Transverse colon (tissue), 4 donors: ENCODE results near the gene KRT84. TPM values are rescaled to one million over a fixed set of nuclear protein-coding genes. Genes with fewer than 3 reads are reported as not detected.

Source experiments
- DNase-seq: peaks from one replicate; pipeline ENCODE4 v3.0.0-alpha.2; 2019
- H3K27ac ChIP-seq, 4 donors: fragments of 200-600 bp; sonication (generic); 2 replicates each; pipeline ENCODE4 v1.5.1; 2016 to 2018; ENCODE audit warnings: inconsistent platforms in 4 of 4
- H3K27me3 ChIP-seq: fragments of 200-600 bp; sonication (generic); 2 replicates; pipeline ENCODE4 v1.5.1; 2017; ENCODE audit warnings: inconsistent platforms
- H3K36me3 ChIP-seq, 4 donors: fragments of 200-600 bp; sonication (generic); 2 replicates each; pipeline ENCODE4 v1.5.1; 2017 to 2019; ENCODE audit warnings: inconsistent platforms in 4 of 4
- H3K4me1 ChIP-seq, 4 donors: fragments of 200-600 bp; sonication (generic); 2 replicates each; pipeline ENCODE4 v1.5.1; 2017 to 2020; ENCODE audit warnings: inconsistent platforms in 4 of 4
- H3K4me3 ChIP-seq, 4 donors: fragments of 200-600 bp; sonication (generic); 1 replicate in 1 of 4; 2 replicates in 3 of 4; pipeline versions ENCODE4 v1.5.1 to v1.6.1; 2017 to 2019; ENCODE audit warnings: inconsistent platforms in 4 of 4
- H3K9me3 ChIP-seq, 2 donors: fragments of 200-600 bp; sonication (generic); 2 replicates each; pipeline ENCODE4 v1.5.1; 2017 to 2019; ENCODE audit warnings: inconsistent platforms in 2 of 2
- EP300 ChIP-seq: sonication (generic); formaldehyde crosslinking; IDR thresholded peaks from one replicate; pipeline ENCODE4 v1.6.1; 2017; ENCODE audit warnings: antibody characterized with exemption, low read depth
- POLR2A ChIP-seq: fragments of 450-650 bp; IDR thresholded peaks from one replicate; pipeline ENCODE4 v1.6.1; 2016; ENCODE audit warnings: antibody characterized with exemption, mild to moderate bottlenecking, moderate library complexity
- POLR2AphosphoS5 ChIP-seq, 3 donors: sonication (generic); formaldehyde crosslinking; IDR thresholded peaks; one replicate each; pipeline ENCODE4 v1.6.1; 2016; ENCODE audit warnings: antibody characterized with exemption in 3 of 3
- WGBS, 2 donors: methylation state at CpG; one replicate each; pipeline ENCODE4 v1.1.5; 2018; ENCODE audit warnings: low coverage in 1 of 2; 5-methylcytosine and 5-hydroxymethylcytosine counted together
- in situ Hi-C, 4 donors: fragments of 200-750 bp; cut with MboI; loops; one replicate each; pipeline versions ENCODE4 v1.15.0 to v1.15.1; 2017; ENCODE audit warnings: low sequenced_read_pairs in 3 of 4, low pct_ligation_motif_present in 1 of 4, low pct_unique_long_range_greater_than_20kb in 1 of 4
- intact Hi-C: fragments of 100-400 bp; cut with DNase I; formaldehyde crosslinking; loops from one replicate; pipeline ENCODE4 v1.15.1; 2023; ENCODE audit warnings: low total_unique reads
- total RNA-seq, 4 donors: library from RNA; depleted of rRNA; stranded (reverse); fragments of >200 nt; gene quantifications; one replicate each; pipeline ENCODE4 v1.1.0, GENCODE V29; 2016
- TF ChIP-seq, protein P1 (sequence below), 5 experiments: fragments of 200-600 bp in 3 of 5; fragments of 450-650 bp in 2 of 5; sonication (generic) in 3 of 5; IDR thresholded peaks; 1 replicate in 2 of 5; 2 replicates in 3 of 5; pipeline ENCODE4 v1.5.1; 2016 to 2017; ENCODE audit warnings: antibody characterized with exemption in 5 of 5, inconsistent platforms in 3 of 5, mild to moderate bottlenecking in 2 of 5, moderate library complexity in 1 of 5

KRT84 gene
- total RNA-seq, 4 donors from 2014 or later = not detected

DNA sequence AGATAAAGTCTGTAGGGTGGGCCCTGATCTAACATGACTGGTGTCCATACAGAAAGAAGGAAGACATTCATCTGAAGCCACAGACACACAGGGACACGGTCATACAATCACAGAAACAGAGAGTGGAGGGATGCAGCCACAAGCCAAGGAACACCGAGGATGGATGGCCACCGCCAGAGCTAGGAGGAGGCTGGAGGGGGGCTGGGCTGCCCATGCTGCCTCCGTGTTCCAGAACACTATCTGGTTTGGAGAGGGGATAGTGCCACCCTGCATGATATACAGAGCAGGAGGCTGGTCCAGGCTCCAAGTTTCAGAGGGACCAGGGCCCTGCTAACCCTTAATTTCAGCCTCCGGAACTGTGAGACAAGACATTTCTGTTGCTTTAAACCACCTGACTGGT lies 40.0 kb upstream of the KRT84 start:
- Histone ChIP-seq H3K27me3 (no peaks in the 10 kb centered on the region), H3K9me3 (no peaks in the 10 kb centered on the region), H3K36me3 (no peaks in the 10 kb centered on the region), H3K4me1 (peaks cover 0 to 13% (median 5%) of the 10 kb centered on the region in 4 donors), H3K27ac (no peak overlapping the region), H3K4me3 (no peak overlapping the region)
- in situ Hi-C loops = no loop called here
- WGBS, 2 donors = 83 to 88% methylated on average over 1 to 5 of the region's 5 CpGs
- no peak for DNase-seq
- TF ChIP-seq EP300 = no peak
- TF ChIP-seq, protein P1, sequence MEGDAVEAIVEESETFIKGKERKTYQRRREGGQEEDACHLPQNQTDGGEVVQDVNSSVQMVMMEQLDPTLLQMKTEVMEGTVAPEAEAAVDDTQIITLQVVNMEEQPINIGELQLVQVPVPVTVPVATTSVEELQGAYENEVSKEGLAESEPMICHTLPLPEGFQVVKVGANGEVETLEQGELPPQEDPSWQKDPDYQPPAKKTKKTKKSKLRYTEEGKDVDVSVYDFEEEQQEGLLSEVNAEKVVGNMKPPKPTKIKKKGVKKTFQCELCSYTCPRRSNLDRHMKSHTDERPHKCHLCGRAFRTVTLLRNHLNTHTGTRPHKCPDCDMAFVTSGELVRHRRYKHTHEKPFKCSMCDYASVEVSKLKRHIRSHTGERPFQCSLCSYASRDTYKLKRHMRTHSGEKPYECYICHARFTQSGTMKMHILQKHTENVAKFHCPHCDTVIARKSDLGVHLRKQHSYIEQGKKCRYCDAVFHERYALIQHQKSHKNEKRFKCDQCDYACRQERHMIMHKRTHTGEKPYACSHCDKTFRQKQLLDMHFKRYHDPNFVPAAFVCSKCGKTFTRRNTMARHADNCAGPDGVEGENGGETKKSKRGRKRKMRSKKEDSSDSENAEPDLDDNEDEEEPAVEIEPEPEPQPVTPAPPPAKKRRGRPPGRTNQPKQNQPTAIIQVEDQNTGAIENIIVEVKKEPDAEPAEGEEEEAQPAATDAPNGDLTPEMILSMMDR (IDR thresholded peaks at IDR 0.05) = no peak
- no peak for TF ChIP-seq POLR2AphosphoS5 (IDR thresholded peaks at IDR 0.05)
- intact Hi-C loops = no loop called here

DNA sequence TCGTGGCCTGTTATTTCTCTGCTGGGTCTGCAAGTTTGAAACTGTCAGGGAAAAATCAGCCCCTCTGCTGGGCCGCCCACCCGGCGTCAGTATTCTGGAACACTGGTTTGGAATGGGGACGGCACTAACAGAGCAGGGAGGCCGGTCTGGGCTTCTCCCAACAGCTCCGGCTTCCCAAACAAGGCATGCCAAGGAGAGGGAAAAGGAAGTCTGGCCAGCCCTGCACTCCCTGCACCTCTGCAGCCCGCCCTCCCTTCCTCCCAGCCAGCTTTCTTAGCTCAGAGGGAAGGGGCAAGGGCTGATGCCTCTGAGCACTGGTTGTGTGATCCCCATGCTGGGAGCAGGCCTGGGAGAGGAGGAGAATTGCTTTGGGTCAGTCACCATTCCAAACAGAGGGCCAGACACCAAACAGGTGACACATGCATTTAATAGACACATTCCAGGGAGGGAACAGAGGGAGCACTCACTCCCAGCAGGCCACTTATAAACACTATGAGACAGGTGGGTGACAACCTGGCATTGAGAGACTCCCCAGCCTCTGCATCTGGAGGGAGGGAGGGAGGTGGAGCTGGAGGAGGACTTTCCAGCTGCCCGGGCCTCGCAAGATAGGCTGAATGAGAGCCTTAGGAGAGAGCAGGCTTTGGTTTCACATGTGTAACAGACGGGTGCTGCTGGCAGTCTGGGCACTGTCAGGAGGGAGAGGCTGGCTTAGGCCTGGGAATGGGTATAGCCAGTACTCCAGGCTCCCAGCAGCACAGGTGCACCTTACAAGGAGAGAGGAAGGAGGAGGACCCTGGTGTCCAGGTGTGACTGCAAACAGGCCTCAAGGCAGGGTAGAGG lies 38.4 kb upstream of the KRT84 start:
- 40 to 63% methylated on average over 1 to 10 of the region's 11 CpGs for WGBS, 2 donors
- intact Hi-C loops = no loop called here
- DNase-seq = no peak

DNA sequence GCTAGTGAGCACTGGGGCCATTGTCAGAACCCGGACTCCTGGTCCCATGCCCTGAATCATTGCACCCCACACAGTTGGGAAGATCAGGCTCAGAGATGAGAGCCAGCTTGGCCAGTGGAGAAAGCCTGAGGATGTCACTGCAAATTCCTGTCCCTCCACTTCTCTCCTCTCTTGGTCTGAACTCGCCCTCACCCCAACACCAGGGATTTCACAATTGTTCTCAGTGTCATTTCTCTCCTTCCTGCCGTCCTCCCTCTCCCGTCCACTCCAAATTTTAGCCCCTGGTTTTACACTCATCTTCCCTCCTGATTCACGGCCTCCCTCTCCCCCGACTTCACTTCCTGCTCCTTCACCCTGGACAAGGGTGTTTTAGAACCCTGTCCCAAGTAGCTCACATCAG lies 37.6 kb upstream of the KRT84 start:
- WGBS, 2 donors = 60 to 73% methylated on average over 2 to 6 of the region's 6 CpGs
- peak overlapping the region; percentile 33 to 79 (median 60) for H3K27ac ChIP-seq
- no peaks in the 10 kb centered on the region for H3K9me3 ChIP-seq
- H3K4me3 ChIP-seq = no peak overlapping the region
- H3K27me3 ChIP-seq = no peaks in the 10 kb centered on the region
- TF ChIP-seq POLR2A (no peak), POLR2AphosphoS5 (IDR thresholded peaks at IDR 0.05) (no peak), EP300 (no peak)
- TF ChIP-seq, protein P1 (IDR thresholded peaks at IDR 0.05) = no peak
- no peak for DNase-seq
- peaks cover 0 to 13% (median 5%) of the 10 kb centered on the region in 4 donors for H3K4me1 ChIP-seq
- in situ Hi-C loops = no loop called here
- H3K36me3 ChIP-seq = no peaks in the 10 kb centered on the region
- intact Hi-C loops = no loop called here

More for the DNA sequence above, 38.4 kb upstream of the KRT84 start:
- Histone ChIP-seq H3K4me3 (no peak overlapping the region), H3K27ac (peak overlapping the region; percentile 33 to 79 (median 60)), H3K36me3 (no peaks in the 10 kb centered on the region), H3K9me3 (no peaks in the 10 kb centered on the region), H3K27me3 (no peaks in the 10 kb centered on the region), H3K4me1 (peaks cover 0 to 13% (median 5%) of the 10 kb centered on the region in 4 donors)
- TF ChIP-seq POLR2AphosphoS5 (IDR thresholded peaks at IDR 0.05) = no peak
- TF ChIP-seq, protein P1 (IDR thresholded peaks at IDR 0.05) = no peak
- TF ChIP-seq POLR2A = no peak
- no peak for TF ChIP-seq EP300
- in situ Hi-C loops = no loop called here

DNA sequence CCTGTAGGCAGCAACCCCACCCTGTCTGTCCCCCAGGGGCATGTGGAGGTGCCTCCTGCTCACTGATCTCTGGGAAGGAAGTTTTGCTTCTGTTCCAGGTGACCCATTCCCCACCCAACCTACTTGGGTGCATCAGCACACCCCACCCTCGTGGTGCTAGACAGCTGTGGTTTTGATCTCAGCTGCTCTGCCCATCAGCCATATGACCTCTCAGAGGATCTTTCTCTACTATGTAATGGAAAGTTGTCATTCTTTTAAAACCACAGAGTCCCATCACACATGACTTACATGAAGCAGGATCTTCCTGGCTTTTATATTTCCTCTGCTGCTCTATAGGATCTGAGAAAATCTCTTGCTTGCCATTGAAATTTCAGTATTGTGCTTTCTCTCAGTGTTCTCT lies 34.2 kb upstream of the KRT84 start:
- in situ Hi-C loops (no loop called here), intact Hi-C loops (no loop called here)
- H3K4me3 ChIP-seq = no peak overlapping the region
- 53% methylated on average over 1 of the region's 1 CpG; no CpG with 5 or more reads in 1 of the 2 donors for WGBS, 2 donors
- peaks cover 0 to 19% (median 8%) of the 10 kb centered on the region in 4 donors for H3K4me1 ChIP-seq
- H3K9me3 ChIP-seq = no peaks in the 10 kb centered on the region
- no peaks in the 10 kb centered on the region for H3K27me3 ChIP-seq
- no peak for DNase-seq
- H3K36me3 ChIP-seq = no peaks in the 10 kb centered on the region
- H3K27ac ChIP-seq = no peak overlapping the region
- TF ChIP-seq, protein P1 (IDR thresholded peaks at IDR 0.05) = no peak
- TF ChIP-seq POLR2A (no peak), POLR2AphosphoS5 (IDR thresholded peaks at IDR 0.05) (no peak), EP300 (no peak)
